Vagina (tissue), 2 donors: Measurements from ENCODE around the gene GJC3. TPM values are rescaled to one million over a fixed set of nuclear protein-coding genes. Genes with fewer than 3 reads are reported as not detected.
"Not testable (repeated sequence)": the region's sequence is repeated elsewhere in the genome, so short reads cannot be mapped to it uniquely, and the experiment has no call there.

ENCODE experiments used
- DNase-seq, 2 donors: peaks; one replicate each; pipeline ENCODE4 v3.0.0-alpha.2; 2017; ENCODE audit errors: extremely low spot score in 2 of 2
- H3K27ac ChIP-seq: fragments of 200-600 bp; sonication (generic); one replicate; pipeline ENCODE4 v1.5.1; 2019
- H3K27me3 ChIP-seq: fragments of 200-600 bp; sonication (generic); one replicate; pipeline ENCODE4 v1.5.1; 2019
- H3K36me3 ChIP-seq, 2 donors: fragments of 200-600 bp; sonication (generic); one replicate each; pipeline ENCODE4 v1.5.1; 2017 to 2019
- H3K4me1 ChIP-seq: fragments of 200-600 bp; sonication (generic); one replicate; pipeline ENCODE4 v1.5.1; 2019
- H3K4me3 ChIP-seq, 2 donors: fragments of 200-600 bp; sonication (generic); 1 replicate in 1 of 2; 2 replicates in 1 of 2; pipeline ENCODE4 v1.5.1; 2016 to 2019
- H3K9me3 ChIP-seq: fragments of 200-600 bp; sonication (generic); one replicate; pipeline ENCODE4 v1.5.1; 2019
- POLR2A ChIP-seq, 2 donors: fragments of 450-650 bp; IDR thresholded peaks; one replicate each; pipeline ENCODE4 v1.6.1; 2017; ENCODE audit warnings: antibody characterized with exemption in 2 of 2, mild to moderate bottlenecking in 2 of 2, moderate library complexity in 2 of 2
- POLR2AphosphoS5 ChIP-seq, 2 donors: sonication (generic); formaldehyde crosslinking; IDR thresholded peaks; one replicate each; pipeline ENCODE4 v1.9.0; 2017; ENCODE audit warnings: antibody characterized with exemption in 2 of 2, mild to moderate bottlenecking in 2 of 2, low read depth in 1 of 2; ENCODE audit not compliant: insufficient read depth in 1 of 2
- intact Hi-C: fragments of 100-400 bp; cut with DNase I; formaldehyde crosslinking; loops from one replicate; pipeline ENCODE4 v1.15.1; 2023
- small RNA-seq: library from RNA; depleted of rRNA; stranded (forward); fragments of <200 nt; gene quantifications from one replicate; pipeline ENCODE3, GENCODE V24; 2016
- total RNA-seq: library from RNA; depleted of rRNA; stranded (reverse); fragments of >200 nt; gene quantifications from one replicate; pipeline ENCODE4 v1.2.3, GENCODE V29; 2016
- TF ChIP-seq, protein P1 (sequence below), 3 experiments: fragments of 450-650 bp in 2 of 3; fragments of 200-600 bp in 1 of 3; sonication (generic) in 1 of 3; IDR thresholded peaks; one replicate each; pipeline ENCODE4 v1.5.1; 2017 to 2019; ENCODE audit warnings: antibody characterized with exemption in 3 of 3, mild to moderate bottlenecking in 2 of 3, moderate library complexity in 2 of 3

Gene GJC3
- total RNA-seq, 1 donor from 2014 or later: not detected

GRCh38 chr7:99893280-99893679, 36.1 kb downstream of the GJC3 start:
- H3K36me3 ChIP-seq: peaks cover 0 to 16% of the 10 kb centered on the region in 2 donors
- intact Hi-C loops: no loop called here

DNA sequence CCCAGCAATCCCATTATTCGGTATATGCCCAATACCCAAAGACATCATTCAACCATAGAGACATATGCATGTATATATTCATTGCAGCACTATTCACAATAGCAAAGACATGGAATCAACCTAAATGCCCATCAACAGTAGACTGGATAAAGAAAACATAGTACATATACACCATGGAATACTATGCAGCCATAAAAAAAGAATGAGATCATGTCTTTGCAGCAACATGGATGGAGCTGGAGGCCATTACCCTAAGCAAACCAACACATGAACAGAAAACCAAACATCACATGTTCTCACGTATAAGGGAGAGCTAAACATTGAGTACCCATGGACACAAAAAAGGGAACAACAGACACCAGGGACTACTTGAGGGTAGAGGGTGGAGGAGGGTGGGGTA, 39.1 kb downstream of the GJC3 start:
- H3K36me3 ChIP-seq: peaks cover 0 to 15% of the 10 kb centered on the region in 2 donors
- H3K4me3 ChIP-seq, intact Hi-C loops, H3K9me3 ChIP-seq, H3K4me1 ChIP-seq, DNase-seq, H3K27ac ChIP-seq, H3K27me3 ChIP-seq: not testable (repeated sequence)

More at GRCh38 chr7:99893280-99893679, 36.1 kb downstream of the GJC3 start:
- TF ChIP-seq, protein P1, sequence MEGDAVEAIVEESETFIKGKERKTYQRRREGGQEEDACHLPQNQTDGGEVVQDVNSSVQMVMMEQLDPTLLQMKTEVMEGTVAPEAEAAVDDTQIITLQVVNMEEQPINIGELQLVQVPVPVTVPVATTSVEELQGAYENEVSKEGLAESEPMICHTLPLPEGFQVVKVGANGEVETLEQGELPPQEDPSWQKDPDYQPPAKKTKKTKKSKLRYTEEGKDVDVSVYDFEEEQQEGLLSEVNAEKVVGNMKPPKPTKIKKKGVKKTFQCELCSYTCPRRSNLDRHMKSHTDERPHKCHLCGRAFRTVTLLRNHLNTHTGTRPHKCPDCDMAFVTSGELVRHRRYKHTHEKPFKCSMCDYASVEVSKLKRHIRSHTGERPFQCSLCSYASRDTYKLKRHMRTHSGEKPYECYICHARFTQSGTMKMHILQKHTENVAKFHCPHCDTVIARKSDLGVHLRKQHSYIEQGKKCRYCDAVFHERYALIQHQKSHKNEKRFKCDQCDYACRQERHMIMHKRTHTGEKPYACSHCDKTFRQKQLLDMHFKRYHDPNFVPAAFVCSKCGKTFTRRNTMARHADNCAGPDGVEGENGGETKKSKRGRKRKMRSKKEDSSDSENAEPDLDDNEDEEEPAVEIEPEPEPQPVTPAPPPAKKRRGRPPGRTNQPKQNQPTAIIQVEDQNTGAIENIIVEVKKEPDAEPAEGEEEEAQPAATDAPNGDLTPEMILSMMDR (IDR thresholded peaks at IDR 0.05): no peak
- TF ChIP-seq POLR2AphosphoS5 (IDR thresholded peaks at IDR 0.05; ENCODE audit: insufficient read depth in 1 of 2, low read depth in 1 of 2): no peak
- TF ChIP-seq POLR2A (IDR thresholded peaks at IDR 0.05): no peak
- Histone ChIP-seq H3K27ac (no peak overlapping the region), H3K4me1 (no peaks in the 10 kb centered on the region), H3K9me3 (no peaks in the 10 kb centered on the region), H3K4me3 (no peak overlapping the region), H3K27me3 (no peaks in the 10 kb centered on the region)
- no peak for DNase-seq

DNA sequence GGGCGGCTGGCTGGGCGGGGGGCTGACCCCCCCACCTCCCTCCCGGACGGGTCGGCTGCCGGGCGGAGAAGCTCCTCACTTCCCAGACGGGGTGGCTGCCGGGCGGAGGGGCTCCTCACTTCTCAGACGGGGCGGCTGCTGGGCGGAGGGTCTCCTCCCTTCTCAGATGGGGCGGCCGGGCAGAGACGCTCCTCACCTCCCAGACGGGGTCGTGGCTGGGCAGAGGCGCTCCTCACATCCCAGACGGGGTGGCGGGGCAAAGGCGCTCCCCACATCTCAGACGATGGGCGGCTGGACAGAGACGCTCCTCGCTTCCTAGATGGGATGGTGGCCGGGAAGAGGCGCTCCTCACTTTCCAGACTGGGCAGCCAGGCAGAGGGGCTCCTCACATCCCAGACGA, 41.1 kb downstream of the GJC3 start:
- intact Hi-C loops, DNase-seq, H3K9me3 ChIP-seq: not testable (repeated sequence)

DNA sequence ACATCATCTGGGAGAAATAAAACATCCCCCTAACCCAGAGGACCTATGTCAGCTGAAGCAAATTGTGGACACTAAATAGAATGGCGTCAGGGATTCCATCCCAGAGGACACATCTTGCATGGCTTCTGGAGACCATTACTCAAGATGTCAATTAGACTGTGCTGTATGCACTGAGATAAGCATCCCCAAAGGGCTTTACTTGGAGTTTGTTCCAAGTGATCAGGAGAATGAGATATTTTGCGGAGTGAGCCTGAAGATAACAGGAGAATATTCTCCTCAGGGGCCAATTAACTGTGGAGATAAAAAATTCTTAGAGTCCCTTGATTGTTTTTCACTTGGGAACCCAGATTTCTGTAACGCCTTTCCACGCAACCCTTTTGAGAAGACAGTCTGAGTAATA, 48.0 kb downstream of the GJC3 start:
- no peak overlapping the region for H3K27ac ChIP-seq
- TF ChIP-seq POLR2A (IDR thresholded peaks at IDR 0.05): no peak
- intact Hi-C loops: no loop called here
- H3K36me3 ChIP-seq: no peaks in the 10 kb centered on the region
- H3K27me3 ChIP-seq: no peaks in the 10 kb centered on the region
- H3K9me3 ChIP-seq: no peaks in the 10 kb centered on the region
- H3K4me3 ChIP-seq: no peak overlapping the region
- DNase-seq: no peak
- H3K4me1 ChIP-seq: no peaks in the 10 kb centered on the region

More for the DNA sequence above, 41.1 kb downstream of the GJC3 start:
- peaks cover 0 to 15% of the 10 kb centered on the region in 2 donors for H3K36me3 ChIP-seq
- H3K27ac ChIP-seq, H3K4me3 ChIP-seq, H3K27me3 ChIP-seq, H3K4me1 ChIP-seq: not testable (repeated sequence)

DNA sequence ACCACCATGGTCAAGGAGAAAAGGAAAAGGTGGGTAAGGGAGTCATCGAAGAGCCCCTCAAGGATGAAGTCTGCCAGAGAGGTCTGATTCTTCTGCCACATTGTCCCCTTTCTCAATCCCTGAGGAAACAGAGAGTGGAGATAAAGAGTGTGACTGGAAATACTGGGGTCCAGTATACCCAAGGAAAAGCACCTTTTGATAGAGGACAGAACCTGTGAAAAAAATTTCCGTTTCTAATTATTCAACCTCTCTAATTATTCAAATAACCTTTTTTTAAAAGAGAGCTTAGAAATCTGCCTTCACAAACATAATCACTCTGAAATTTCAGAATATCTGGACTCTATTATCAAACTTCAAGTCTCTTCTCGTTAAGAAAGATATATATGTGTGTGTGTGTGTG, 52.5 kb downstream of the GJC3 start, which contains the start of gene OR2AE1:
OR2AE1 (minus strand) TSS at position 101 of the 400 bp plus-strand sequence; CDS start at position 101, 0 bp downstream.
- Histone ChIP-seq H3K36me3 (no peaks in the 10 kb centered on the region), H3K9me3 (no peaks in the 10 kb centered on the region), H3K4me1 (no peaks in the 10 kb centered on the region), H3K27ac (no peak within 1 kb of the TSS), H3K27me3 (no peaks in the 10 kb centered on the region), H3K4me3 (no peak within 1 kb of the TSS)
- intact Hi-C loops: no loop called here
- no peak for DNase-seq
- TF ChIP-seq POLR2A (IDR thresholded peaks at IDR 0.05): no peak
- TF ChIP-seq POLR2AphosphoS5 (IDR thresholded peaks at IDR 0.05; ENCODE audit: insufficient read depth in 1 of 2, low read depth in 1 of 2): no peak
- TF ChIP-seq, protein P1 (IDR thresholded peaks at IDR 0.05): no peak

- no peak overlapping the region for H3K4me3 ChIP-seq
- no peak for DNase-seq
- no peaks in the 10 kb centered on the region for H3K27me3 ChIP-seq
- no peaks in the 10 kb centered on the region for H3K9me3 ChIP-seq
- no peaks in the 10 kb centered on the region for H3K4me1 ChIP-seq
- no peak overlapping the region for H3K27ac ChIP-seq
- H3K36me3 ChIP-seq: no peaks in the 10 kb centered on the region
- intact Hi-C loops: no loop called here
- TF ChIP-seq POLR2A (IDR thresholded peaks at IDR 0.05): no peak
- no peak for TF ChIP-seq POLR2AphosphoS5 (IDR thresholded peaks at IDR 0.05; ENCODE audit: insufficient read depth in 1 of 2, low read depth in 1 of 2)
- TF ChIP-seq, protein P1 (IDR thresholded peaks at IDR 0.05): no peak
These were observed 52.9 kb downstream of the GJC3 start for GRCh38 chr7:99876491-99876890.

Small RNAs within 50 kb of the gene (small RNA-seq; reads per million reads assigned to genes)
- gene RF00019 (not detected), gene RF00561 (not detected)

Other genes starting within 250 kb of the GJC3 start
- gene CYP3A5, start 249.6 kb downstream of the GJC3 start, total RNA-seq: 80.3 TPM
- gene CYP3A7, start 194.4 kb downstream of the GJC3 start, total RNA-seq: not detected
- not detected for gene CYP3A4, start 145.4 kb downstream of the GJC3 start, total RNA-seq
- not detected for gene CYP3A43, start 101.6 kb downstream of the GJC3 start, total RNA-seq
- not detected for gene OR2AE1, start 52.6 kb downstream of the GJC3 start, total RNA-seq
- 33.1 TPM for gene TRIM4, start 10.1 kb downstream of the GJC3 start, total RNA-seq
- 2.7 TPM for gene AZGP1, start 46.4 kb upstream of the GJC3 start, total RNA-seq
- gene ZKSCAN1, start 86.0 kb upstream of the GJC3 start, total RNA-seq: 36.6 TPM
- gene ZSCAN21, start 120.2 kb upstream of the GJC3 start, total RNA-seq: 19.9 TPM
- 16.7 TPM for gene ZNF3, start 152.1 kb upstream of the GJC3 start, total RNA-seq
- 59.9 TPM for gene COPS6, start 159.3 kb upstream of the GJC3 start, total RNA-seq
- 35.1 TPM for gene MCM7, start 171.8 kb upstream of the GJC3 start, total RNA-seq
- gene AP4M1, start 172.0 kb upstream of the GJC3 start, total RNA-seq: 26.3 TPM
- 54.3 TPM for gene TAF6, start 189.7 kb upstream of the GJC3 start, total RNA-seq
- gene CNPY4, start 190.0 kb upstream of the GJC3 start, total RNA-seq: 14.5 TPM
- gene MBLAC1, start 197.3 kb upstream of the GJC3 start, total RNA-seq: 2.9 TPM
- gene LAMTOR4, start 219.3 kb upstream of the GJC3 start, total RNA-seq: 161 TPM
- gene TRAPPC14, start 229.1 kb upstream of the GJC3 start, total RNA-seq: 18.2 TPM
- gene GAL3ST4, start 239.0 kb upstream of the GJC3 start, total RNA-seq: 4.2 TPM
- gene GPC2, start 247.8 kb upstream of the GJC3 start, total RNA-seq: 7.4 TPM
- not detected for gene STAG3, start 248.3 kb upstream of the GJC3 start, total RNA-seq